ENCODE results near the gene CCDC178.

The CCDC178 gene

GRCh38 chr18:33115917-33116316 lies 324.6 kb downstream of the CCDC178 start:
- DNase-seq: no peak

DNA sequence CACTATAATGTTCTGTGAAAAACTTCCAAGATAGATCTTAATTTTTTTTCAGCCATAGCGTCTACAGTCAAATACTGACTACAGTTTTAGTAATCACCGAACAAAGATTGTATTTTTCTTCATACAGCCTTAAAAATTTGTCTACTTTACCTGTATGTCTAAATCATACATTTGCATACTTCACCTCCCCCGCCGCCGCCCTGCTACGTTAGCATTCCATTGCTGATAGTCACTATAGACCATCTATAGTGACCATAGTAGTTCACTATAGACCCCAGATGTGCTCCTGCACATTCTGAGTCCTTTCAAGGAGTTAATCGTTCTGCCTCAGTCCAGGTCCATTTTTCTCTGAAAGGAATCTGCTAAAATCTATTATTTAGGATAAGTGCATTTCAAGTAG lies 325.0 kb downstream of the CCDC178 start:
- no peak for DNase-seq

GRCh38 chr18:33114749-33115148 lies 325.8 kb downstream of the CCDC178 start:
- DNase-seq: no peak

DNA sequence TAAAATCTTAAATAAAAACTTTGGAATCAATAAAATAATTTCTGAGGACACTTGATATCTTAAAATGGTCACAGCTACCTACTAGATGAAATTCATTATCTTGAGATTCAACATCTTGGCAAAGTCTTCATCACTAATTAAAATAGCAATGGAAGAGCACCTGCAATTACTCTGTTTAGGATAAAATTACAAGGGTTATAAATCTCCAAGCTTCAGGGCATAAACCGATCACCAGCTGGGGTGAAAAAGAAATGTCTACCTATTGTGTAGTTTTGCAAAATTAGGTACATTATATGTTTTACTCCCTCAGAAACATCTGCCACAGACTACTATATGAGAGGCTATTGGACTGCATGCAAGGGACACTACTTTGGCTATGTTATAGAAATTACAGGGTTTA lies 327.1 kb downstream of the CCDC178 start:
- DNase-seq: no peak

DNA sequence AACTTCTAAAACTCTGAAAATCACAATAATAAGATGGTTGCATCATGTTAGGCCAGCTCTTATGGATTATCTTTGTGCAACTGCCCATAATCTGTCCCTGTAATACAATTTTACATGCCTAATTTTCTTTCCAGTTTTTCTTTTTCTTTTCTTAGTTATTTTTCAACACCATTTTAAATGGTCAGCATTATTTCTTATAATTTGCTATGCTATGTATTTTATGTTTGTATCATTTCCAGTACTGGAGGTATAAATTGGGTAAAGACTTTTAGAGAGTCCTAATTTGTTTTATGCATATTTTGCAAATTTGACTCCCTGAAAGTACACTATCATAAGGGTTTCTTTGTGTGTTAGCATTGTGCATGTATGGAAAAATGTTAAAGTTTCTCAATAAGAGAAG lies 333.0 kb downstream of the CCDC178 start:
- no peak for DNase-seq

DNA sequence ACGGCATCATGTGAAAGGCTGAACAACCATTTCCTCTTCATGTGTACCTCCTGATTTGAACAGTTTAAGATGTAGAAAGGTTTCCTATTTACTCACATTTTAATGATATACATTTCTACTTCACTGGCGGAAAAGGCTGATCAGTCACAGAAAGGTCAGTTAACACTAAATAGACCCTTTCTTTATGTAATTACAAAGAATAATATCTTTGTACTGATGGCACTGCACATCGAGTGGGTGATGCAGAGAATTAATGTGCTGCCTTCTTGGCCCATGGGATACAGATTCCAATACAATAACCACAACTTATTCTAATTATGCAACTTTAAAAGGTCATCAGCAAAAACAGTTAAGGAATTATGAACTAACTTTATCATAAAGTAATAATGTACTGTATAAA lies 339.2 kb downstream of the CCDC178 start:
- no peak for DNase-seq

DNA sequence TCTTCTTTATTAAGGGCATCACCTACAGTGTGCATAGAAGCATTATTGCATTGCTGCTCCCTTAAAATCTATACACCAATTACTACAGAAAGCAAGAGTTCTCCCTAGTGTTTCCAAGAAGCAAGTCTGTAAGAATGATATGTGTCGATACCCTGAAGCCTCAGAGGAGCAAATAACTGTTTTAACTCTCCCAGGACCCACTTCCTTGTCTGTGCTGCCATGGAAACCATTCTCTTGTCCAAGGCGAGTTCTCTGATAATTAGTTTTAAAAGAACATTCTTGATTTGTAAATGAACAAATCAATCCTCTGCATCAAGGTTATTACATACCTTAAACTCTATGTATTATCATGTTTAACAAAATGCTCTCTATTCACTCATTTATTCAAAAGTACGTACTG lies 340.9 kb downstream of the CCDC178 start:
- DNase-seq: no peak

DNA sequence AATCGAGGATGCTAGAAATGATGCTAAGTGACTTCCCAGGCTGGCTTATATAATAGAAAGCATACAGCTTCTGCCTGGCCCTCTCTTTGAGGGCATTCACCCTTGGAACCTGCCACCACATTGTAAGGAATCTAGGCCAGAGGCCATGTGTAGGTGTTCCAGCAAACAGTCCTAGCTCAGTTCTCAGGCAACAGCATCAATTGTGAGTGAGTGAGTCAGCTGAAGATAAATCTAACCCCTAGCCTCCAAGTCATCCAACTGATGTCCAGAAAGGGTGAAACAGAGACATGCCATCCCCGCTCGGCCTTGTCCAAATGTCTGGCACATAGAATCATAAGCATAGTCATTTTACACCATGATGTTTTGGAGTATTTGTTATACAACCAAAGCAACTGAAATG lies 343.4 kb downstream of the CCDC178 start:
- DNase-seq: no peak

GRCh38 chr18:33090461-33090860 lies 350.1 kb downstream of the CCDC178 start:
- DNase-seq: no peak

- DNase-seq: no peak
Measured at GRCh38 chr18:33076601-33077000, 363.9 kb downstream of the CCDC178 start.

- DNase-seq: no peak
Measured at GRCh38 chr18:33074125-33074524, 366.4 kb downstream of the CCDC178 start.

DNA sequence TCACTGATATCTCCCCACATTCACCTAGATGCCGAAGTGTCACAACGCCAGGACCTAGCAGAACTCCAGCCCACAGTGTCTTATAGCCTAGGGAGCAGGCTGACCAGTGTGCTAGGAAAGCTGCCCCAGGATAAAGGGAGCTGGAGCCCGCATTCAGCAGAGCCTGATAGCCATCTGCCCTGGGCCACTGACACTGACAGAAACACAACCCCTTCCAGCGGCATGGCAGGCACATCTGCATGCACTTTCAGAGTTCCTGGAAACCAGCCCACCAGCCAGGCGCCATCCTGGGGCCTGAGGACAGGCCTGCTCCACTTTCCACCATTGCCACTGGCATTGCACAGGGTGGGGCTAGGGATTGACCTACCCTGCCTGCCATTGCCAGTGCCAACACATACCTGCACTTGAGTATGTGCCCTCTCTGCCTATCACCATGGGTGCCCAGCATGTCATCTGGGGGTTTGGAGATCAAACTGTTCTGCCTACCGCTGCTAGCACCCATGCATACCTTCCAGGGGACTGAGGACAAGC lies 377.6 kb downstream of the CCDC178 start:
- no peak for DNase-seq

DNA sequence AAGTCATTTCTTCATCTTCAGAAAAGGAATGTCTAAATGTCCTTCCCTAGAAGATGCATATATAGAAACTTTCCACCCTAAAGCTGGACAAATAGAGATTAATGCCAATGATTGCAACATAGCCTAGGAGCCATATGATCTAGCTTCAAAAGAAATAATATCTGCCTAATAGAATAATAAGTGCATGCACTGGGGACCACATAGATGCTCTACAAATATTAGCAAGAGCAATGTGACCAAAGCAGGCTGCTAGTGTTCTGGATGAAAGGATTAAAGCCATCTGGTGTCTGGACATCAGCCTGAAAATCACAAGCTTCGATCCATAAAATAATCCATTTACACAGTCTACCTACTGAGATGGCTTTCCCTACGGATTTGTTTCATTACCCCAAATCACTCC lies 387.6 kb downstream of the CCDC178 start:
- no peak for DNase-seq

- no peak for DNase-seq
Measured at GRCh38 chr18:33051407-33051806, 389.1 kb downstream of the CCDC178 start.

GRCh38 chr18:33040213-33040612 lies 400.3 kb downstream of the CCDC178 start:
- DNase-seq: no peak

- no peak for DNase-seq
Measured at GRCh38 chr18:33034945-33035344, 405.6 kb downstream of the CCDC178 start.

DNA sequence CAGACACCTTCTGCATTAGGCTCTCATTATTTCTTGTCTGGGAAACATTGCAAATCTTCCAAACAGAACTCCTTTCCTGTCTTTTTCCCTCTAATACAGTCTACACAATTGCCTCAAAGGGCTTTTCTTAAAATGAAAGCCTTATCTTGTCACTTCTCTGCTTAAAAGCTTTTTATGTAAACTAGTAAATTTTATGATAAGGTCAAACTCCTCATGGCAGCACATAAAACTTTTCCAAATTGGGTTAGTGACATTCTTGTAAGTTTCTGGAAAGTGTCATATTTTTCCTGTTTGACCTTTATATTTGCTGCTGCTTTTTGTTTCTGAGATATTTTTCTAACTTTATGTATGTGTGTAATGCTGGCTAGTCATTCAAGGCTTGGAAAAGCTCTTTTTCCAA lies 406.3 kb downstream of the CCDC178 start:
- no peak for DNase-seq

DNA sequence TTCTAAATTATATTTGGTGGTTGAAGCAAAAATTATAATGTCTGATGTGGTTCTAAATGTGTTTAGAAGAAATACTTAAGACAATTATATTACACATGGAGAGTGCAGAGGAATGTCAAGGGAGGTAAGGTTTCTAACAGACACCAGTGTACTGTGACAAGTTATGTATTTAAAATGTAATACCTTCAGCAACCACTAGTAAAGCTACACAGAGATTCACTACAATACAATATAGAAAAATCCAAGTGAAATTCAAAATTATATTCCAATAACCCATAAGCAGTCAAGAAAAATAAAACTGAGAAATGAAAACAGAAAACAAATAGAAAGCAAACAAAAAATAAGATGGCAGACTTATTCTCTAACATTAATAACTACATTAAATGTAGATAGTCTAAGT lies 418.2 kb downstream of the CCDC178 start:
- no peak for DNase-seq

- no peak for DNase-seq
Measured at GRCh38 chr18:33020877-33021276, 419.6 kb downstream of the CCDC178 start.

GRCh38 chr18:33014060-33014796 lies 426.3 kb downstream of the CCDC178 start:
- DNase-seq: no peak

DNA sequence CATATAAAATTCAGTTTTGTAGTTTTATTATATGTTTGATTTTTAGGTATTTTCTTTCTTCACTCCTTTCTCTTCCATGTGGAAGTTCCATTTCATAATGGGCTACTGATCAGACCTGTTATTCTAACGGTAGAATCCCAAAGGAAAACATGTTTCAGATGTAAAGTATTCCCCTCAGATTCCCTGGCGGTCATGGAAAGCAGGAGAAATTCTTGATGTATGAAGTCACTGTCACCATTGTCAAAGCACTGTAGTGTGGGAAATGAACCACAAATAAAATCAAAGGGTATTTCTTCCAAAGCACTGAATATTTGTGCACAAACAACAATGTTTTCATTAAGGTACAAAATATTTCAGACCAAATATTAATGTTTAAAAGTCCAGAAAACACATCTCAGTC lies 430.4 kb downstream of the CCDC178 start:
- DNase-seq: no peak

GRCh38 chr18:32998921-32999320 lies 441.6 kb downstream of the CCDC178 start:
- no peak for DNase-seq

DNA sequence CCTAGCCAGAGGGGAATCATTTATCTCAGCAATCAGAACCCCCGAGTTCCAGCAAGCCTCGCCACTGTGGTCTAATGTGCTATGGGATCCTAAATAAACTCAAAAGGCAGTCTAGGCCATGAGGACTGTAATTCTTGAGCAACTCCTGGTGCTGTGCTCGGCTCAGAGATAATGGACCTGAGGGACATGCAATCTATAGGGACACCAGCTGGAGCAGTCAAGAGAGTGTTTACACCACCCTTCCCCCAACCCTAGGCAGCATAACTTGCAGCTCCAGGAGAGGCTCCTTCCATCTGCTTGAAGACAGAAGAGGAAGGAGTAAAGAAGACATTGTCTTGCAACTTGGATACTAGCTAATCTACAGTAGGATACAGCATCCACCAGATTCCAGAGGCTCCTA lies 442.2 kb downstream of the CCDC178 start:
- DNase-seq: no peak

DNA sequence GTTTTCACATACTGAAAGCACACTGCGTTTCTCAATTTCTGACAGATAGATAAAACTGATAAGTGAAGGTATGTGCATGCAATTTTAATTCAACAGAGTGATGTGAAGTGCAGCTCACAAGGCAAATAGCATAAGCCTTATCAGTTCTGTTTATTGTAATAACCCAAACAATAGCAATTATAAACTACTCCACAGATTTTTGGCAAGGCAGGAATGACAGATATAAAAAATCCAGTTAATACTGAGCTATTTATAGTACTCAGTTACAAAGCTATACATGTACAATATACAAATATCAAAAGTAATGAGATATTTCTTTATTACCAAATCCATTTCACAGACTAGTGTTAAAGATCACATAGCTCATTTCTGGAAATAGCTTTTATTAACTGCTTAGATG lies 456.8 kb downstream of the CCDC178 start:
- no peak for DNase-seq

DNA sequence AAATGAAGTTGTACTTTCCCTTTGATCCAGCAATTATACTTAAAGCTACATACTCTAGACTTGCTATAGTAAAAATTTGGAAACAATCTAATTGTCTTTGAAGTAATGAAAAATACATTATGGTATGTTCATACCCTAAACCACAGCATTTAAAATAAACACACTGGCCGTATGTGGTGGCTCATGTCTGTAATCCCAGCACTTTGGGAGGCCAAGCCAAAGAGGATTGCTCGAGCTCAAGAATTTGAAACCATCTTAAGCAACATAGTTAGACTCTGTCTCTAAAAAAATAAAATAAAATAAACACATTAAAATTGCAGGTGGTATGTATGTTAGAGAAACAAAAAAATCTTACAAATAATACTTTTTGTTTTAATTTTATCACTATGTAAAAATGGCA lies 459.6 kb downstream of the CCDC178 start:
- DNase-seq: no peak
